ENCODE measurements around the gene KRT76.
"Not testable (repeated sequence)": the region's sequence is repeated elsewhere in the genome, so short reads cannot be mapped to it uniquely, and the experiment has no call there.

Gene KRT76

GRCh38 chr12:52779914-52780313 lies 2.8 kb upstream of the KRT76 start:
- no peak for DNase-seq

- DNase-seq, result no peak
These were observed 1.7 kb upstream of the KRT76 start for GRCh38 chr12:52778833-52779232.

DNA sequence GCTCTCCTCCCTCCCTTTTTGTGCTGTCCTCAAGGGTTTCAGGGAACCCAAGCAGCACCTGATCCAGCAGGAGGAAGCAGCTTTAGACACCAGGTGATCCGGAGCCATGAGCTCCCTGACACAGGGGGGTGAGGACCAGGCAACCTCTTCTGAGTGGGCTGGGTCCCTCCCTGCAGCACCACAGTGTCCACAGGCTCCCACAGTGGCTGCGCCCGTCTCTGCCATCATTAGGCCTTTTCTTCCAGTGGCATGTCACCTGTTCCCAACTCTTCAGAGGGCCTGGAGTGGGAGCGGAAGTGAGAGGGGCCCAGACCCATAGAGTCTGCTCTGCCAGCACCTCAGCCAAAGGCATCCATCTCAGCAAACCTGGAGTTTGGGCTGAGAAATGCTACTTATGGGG lies 421 bp upstream of the KRT76 start:
- no peak for DNase-seq

DNA sequence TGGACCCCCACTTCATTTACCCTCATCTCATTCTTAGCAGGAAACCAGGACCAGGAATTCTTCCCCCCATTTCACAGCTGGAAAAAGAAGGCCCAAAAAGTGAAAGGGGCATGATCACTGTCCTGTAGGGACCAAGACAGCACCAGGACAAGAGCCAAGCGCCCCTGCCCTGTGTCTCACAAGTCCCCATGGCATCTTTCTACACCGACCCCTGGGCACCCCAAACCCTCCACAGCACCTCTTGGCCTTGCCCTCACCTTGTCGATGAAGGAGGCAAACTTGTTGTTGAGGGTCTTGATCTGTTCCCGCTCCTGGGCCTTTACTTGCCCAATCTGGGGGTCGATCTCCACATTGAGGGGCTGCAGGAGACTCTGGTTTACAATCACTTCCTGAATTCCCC lies 710 bp downstream of the KRT76 start:
- DNase-seq, result no peak

DNA sequence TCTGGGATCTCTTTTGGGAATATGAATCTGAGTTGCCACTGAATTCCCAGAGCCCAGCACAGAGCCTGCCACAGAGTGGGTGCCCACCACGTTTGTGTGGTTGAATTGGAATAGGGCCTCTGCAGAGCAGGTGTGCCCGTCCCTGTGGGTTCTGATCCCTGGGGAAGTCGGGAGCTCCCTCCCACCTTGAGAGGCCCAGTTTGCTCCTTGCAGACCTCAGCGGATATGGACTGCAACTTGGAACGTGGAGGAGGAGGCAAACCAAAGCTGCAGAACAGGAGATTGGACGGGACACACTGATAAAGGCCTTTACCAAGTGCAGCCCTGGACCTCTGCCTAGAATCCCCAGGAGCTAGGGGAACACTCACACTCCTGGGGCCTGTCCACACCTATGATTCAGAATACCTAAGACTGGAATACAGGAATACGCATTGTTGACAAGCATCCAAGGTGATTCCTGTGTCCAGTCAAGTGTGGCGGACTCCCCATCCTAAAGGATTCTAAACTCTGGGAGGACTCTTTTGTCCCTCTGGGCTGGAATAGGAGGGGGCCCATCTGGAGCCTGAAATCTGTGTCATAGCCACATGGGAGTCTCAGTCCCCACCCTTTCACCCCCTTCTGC lies 2.4 kb downstream of the KRT76 start:
- DNase-seq, result no peak

DNA sequence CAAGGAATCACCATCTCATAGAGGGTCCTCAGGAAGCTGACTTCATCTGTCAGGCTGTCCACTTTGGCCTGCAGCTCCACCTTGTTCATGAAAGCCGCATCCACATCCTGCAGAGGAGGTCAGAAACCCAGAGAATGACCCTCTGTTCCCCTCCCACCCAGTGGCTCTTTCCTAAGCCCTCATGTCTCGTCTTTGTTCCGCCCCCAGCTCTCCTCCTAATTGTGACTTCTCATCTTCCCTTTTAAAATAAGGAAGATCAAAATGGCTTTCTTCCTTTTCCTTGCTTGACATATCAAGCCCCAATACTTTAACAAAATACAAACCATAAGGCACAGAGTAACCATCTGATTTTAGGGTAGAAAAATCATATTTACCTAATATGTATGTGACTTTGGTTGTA lies 4.4 kb downstream of the KRT76 start:
- DNase-seq, result no peak

DNA sequence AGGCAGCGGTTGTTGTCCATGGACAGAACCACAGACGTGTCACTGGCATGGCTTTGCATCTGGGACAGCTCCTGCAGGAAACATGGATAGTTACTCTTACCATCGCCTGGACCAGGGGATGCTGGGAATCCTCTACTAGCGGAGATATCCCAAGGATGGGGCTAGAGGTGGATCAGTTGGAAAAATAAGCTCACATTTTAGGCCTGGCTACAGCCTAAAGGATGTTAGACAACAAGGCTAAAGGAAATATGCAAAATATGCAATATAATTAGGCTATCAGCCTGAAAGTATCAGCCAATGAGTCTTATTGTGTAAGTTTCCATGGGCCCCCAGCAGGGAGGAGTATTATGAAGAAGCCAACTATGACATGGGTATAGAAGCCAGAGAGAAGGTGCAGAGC lies 5.0 kb downstream of the KRT76 start:
- DNase-seq, result no peak

DNA sequence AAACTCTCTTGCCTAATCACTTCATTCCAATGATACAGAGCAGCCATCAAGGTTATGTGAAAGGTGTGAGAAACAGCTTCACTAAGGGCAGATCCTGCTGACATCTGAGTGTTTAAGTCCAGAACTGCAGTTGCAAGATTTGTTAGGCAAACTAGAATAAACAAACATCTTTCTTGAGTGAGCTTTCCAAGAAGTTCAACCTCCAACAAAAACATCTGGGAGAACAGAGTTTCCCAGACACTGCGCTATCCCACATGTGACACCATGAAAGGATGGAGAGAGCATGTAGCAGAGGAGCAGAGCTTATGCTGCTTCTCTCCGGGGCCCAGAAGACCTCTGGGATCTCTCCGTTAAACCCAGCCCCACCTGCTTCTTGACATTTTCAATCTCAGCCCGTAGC lies 5.6 kb downstream of the KRT76 start:
- DNase-seq, result no peak

GRCh38 chr12:52771088-52771487 lies 6.1 kb downstream of the KRT76 start:
- no peak for DNase-seq

- DNase-seq, result no peak
These were observed 7.2 kb downstream of the KRT76 start for GRCh38 chr12:52769946-52770345.

GRCh38 chr12:52769354-52769753 lies 7.8 kb downstream of the KRT76 start:
- no peak for DNase-seq

GRCh38 chr12:52768479-52769200 lies 8.5 kb downstream of the KRT76 start:
- DNase-seq, result no peak

DNA sequence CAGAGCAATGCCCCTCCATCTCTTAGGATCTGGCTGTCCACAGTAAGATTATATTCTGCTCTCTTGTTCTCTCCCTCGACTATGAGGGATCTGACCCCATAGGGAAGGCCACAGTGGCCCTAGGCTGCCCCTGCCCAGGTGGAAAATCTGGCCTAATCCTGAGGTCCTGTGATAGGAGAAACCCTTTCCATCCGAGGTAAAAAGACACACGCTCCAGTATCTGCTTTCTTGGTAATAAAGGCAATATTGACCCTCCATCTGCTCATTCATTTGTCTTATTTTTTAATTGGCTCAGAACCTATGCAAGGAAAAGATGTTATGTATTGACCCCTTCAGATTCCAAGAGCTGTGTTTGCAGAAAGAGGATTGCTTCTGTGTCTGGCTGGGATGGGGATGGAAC lies 9.7 kb downstream of the KRT76 start:
- no peak for DNase-seq

DNA sequence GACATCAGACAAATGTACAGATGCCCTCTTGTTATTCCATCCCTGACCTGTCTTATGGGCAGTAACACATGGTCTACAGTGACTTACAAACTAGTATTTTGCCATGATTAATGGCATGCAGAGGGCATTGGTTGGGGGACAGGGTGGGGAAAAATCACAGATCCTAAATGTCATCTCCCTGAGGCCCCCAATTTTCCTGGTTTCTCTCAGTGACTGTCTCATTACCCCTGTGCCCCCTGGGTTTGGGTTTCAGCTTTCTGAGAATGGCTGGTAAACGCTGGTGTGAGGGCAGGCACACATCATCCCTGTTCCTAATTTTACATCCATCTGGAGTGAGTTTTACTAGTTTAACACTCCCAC lies 10.1 kb downstream of the KRT76 start:
- no peak for DNase-seq

GRCh38 chr12:52766351-52767019 lies 10.7 kb downstream of the KRT76 start:
- no peak for DNase-seq

- no peak for DNase-seq
These were observed 11.4 kb downstream of the KRT76 start for GRCh38 chr12:52765702-52766101.

DNA sequence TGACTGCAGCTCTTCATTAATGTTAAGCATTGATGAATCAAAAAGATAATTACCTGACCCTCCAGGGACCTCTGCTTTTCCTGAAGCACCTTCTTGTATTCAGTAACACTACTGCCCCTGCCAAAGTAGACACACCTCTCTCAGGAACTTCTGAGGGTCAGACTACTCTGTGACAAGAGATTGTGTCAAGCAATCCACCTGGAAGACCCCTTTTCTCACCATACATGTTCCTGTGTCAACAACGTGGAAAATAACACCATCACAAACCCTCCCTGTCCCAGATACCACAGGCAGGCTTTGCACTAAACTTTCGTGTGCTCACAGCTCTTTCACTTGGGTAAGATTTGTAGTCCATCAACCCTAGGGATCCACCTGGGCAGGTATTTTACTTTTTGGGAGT lies 13.2 kb downstream of the KRT76 start:
- no peak for DNase-seq

DNA sequence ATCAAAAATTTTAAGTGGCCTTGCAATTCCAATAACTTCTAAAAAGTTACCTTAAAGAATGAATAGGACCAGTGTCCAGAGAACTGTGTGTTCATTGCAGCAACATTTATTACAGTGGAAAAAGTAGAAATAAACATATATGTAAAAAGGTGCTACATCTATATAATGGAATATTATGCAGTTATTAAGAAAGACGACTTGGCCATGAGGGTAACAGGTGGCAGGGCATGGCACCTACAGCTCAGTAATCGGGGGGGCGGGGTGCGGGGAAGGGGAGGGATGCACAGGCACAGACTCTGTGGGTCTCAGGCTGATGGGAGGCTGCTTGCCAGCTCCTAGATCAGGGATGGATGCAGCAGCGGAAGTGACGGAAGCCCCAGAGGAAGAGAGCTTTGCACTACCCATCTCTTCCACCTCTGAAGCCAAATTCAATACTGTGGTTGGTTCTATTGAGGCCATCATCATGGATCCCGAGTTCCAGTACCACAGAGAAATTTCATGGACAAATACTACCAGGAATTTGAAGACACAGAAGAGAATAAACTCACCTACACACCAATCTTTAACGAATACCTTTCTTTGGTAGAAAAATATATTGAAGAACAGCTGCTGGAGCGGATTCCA lies 14.0 kb downstream of the KRT76 start:
- no peak for DNase-seq

GRCh38 chr12:52761802-52762201 lies 15.3 kb downstream of the KRT76 start:
- DNase-seq, result no peak

DNA sequence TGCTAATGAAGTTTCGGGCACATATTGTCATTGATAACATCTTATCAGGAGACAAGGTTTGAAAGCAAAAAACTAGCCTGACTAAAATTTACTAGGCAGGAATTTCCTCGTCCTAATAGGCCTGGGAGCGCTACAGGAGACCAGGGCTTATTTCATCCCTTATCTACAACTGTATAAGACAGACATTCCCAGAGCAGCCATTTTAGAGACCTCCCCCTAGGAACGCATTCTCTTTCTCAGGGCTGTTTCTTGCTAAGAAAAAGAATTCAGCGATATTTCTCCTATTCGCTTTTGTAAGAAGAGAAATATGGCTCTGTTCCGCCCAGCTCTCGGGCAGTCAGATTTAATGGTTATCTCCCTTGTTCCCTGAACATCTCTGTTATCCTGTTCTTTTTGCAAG lies 15.9 kb downstream of the KRT76 start:
- not testable (repeated sequence) for DNase-seq

GRCh38 chr12:52760623-52761022 lies 16.5 kb downstream of the KRT76 start:
- DNase-seq, result no peak

DNA sequence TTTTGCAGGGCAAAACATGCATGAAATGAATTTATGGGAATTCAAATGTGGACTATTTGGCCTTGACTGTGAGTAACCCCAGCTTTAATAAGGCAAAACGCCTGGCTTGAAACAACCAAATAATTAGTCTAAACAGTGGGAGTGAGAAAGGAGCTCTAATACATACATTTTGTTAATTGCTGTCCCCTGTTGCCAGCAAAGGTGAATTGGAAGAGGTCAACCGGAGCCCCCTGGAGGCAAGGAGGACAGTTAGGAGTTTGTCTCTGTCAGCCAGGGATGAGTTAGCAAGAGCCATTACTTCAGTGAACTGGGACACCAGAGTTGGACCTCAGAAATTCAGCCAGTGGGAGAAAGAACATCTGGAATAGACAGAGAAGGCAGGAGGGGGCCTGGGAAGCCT lies 17.4 kb downstream of the KRT76 start:
- DNase-seq, result no peak

DNA sequence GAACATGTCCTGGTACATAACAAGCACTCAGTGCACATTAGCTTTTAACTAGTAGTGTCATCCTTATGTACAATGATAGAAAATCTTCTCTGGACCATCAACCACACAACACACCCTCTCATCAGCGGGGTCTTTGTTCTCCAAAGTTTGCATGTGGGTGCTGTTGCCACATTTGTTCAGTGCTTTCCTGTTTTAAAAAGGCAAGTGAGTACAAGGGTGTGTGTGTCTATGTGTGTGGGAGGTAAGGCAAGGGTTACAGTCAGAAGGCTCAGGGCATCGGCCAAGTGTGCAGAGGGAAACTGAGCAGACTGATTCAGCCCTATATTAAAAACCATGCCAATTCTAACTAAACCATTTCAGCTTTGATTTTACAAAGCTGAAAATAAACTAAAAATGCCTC lies 17.9 kb downstream of the KRT76 start:
- DNase-seq, result no peak
